HG02798 (cell line): ENCODE results near the gene DENND1B.
"Not testable (repeated sequence)": the region's sequence is repeated elsewhere in the genome, so short reads cannot be mapped to it uniquely, and the experiment has no call there.

Source experiments
- ATAC-seq: cut with Tn5 transposase; IDR thresholded peaks from one replicate; pipeline ENCODE4 v1.9.1; 2021; ENCODE audit warnings: mild to moderate bottlenecking; ENCODE audit not compliant: unreplicated experiment, poor library complexity

Gene DENND1B

DNA sequence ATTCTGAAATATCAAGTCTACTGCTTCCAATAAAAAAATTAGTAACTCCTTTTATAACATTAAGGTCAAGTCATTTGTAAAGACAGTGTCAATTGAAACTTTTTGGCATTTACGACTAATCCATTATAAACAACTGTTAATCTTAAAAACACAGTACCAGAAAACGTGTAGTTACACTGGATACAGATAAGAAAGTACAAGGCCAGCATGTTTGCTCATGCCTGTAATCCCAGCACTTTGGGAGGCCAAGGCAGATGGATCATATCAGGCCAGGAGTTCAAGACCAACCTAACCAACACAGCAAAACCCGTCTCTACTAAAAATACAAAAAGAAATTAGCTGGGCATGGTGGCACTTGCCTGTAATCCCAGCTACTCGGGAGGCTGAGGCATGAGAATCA, 29.4 kb downstream of the DENND1B start:
- no peak for ATAC-seq

DNA sequence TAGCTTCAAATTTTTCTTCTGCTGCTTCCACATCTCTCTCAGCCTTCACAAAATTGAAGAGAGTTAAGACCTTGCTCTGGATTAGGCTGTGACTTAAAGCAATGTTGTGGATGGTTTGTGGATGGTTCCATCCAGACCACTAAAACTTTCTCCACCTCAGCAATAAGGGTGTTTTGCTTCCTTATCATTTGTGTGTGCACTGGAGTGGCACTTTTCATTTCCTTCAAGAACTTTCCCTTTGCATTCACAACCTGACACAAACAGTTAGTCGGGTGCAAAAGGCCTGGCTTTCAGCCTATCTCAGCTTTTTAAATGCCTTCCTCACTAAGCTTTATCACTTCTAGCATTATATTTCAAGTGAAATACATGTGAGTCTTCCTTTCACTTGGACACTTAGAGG, 30.3 kb downstream of the DENND1B start:
- no peak for ATAC-seq

DNA sequence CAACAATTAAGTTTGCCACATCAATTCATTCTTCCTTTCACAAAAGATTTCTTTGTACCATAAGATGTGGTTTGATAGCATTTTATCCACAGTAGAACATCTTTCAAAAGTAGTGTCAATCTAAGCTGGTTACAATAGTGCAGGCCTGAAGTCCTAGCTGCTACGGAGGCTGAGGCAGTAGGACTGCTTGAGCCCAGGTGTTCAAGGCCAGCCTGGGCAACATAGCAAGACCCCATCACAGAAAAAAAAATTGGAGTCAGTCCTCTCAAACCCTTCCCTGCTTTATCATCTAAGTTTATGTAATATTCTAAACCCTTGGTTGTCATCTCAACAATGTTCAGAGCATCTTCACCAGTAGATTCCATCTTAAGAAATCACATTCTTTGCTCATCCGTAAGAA, 31.7 kb downstream of the DENND1B start:
- ATAC-seq, result no peak

DNA sequence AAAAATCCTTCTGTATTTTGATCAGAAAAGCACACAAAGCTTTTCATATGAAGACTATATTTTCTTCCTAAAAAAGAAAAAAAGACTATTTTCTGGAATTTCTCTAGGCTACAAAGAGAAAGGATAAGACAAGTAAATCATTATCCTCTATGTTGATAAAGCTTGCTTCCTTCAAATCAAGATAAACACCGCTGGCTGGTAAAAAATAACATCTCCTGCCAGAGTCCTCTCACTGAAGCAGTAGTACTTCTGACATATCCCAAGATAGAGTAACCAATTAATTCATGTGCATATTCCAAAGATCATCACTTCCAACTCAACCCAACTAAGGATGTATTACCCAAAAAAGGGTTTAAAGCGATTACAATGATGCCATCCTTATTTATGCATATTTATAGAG, 34.3 kb downstream of the DENND1B start:
- no peak for ATAC-seq

DNA sequence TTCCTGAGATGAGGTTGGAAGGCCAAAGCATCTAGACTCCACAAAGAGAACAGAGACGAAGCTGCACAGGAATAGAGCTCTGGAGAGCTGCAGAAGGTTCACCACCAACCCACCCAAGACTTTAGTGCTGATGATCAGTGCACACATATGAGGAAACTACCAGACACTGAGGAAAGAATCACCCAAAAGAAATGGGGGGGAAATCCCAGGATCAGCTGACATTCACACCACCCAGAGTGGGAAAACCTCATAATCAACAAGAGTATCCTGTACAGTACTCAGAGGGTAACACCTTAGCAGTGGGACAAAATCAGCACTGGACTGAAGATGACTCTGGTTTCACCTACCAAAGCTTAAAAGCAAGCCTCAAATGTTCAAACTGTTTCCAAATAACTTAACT, 36.4 kb downstream of the DENND1B start:
- ATAC-seq, result no peak

DNA sequence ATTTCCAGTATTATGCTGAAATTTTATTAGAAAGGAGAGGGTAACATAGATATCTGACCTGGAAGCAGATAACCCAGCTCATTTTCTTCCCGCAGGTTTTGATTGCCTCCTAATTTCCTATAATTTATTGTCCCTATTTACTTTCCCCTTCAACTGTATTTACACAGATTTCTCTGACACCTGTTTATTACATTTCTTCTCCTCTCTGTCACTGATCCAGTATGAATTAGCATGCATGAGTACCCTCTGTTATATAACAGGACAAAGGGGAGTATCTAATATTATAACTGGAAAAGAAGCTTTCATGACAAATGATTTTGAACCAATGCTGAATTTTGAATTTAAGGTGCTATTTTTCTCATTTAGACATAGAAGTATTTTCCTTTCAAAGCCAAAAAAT, 37.4 kb downstream of the DENND1B start:
- no peak for ATAC-seq

DNA sequence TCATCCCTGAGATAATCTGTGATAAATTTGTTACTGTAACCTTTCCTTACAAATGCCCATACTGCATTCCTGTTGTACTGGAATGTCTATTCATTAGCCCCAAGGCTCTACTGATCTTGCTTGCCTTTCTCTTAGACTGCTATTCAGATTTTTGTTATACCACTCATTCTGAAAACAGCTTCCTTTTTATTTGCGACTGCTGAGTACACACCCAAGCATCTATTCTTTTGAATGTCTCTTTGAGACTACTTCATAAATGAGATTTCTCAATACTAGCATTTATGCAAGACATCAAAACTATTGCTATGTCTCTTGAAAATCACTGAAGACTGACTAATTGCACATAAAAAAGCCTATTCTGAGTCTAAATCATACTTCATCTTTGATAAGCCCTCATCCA, 38.6 kb downstream of the DENND1B start:
- ATAC-seq, result no peak

DNA sequence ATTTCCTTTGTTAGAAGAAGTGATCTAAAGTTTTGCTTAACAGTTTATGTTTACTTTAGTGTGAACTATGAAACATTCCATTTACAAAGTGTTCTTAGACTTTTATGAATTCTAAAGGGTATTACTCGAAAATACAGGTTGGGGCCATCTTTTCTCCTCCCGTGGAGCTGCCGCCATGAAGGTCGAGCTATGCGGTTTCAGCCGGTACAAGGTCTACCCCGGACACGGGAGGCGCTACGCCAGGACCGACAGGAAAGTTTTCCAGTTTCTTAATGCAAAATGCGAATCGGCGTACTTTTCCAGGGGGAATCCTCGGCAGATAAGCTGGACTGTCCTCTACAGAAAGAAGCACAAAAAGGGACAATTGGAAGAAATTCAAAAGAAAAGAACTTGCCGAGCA, 39.8 kb downstream of the DENND1B start:
- ATAC-seq, result no peak

DNA sequence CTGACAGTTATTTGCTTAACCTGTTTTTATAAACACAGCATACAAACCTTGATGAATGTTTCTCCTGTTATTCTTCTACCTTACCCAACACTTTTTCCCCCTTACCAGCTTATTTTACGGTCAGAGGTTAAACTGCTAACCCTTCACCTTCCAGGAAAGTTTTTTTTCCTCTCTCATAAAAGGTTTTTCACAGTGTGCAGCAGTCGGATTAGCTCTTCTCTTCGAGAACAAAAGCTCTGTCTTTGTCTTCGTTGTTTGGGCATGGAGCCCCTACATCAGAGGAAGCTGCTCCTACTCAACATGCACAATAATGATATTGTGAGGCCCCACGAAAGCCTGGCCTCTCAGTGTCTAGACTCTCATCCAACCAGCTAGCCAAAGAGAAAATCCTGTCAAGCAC, 42.0 kb downstream of the DENND1B start:
- no peak for ATAC-seq

DNA sequence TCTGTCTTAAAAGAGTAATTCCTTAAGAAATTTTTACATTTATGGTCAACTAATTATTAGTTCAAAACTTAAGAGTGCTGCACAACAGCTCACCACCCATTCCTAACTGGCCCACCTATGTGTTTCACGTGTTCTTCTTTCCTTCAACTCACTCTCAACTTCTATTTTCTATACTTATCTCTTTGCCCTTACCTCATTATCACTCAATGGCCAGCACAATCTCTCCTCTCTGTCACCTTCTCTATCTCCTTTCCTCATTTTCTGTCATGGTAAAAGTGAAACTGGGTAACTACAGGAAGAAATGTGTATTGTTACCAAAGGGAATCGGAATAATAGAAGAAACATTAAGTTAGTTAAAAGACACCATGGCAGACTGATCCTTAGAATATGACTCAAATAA, 43.1 kb downstream of the DENND1B start:
- no peak for ATAC-seq

DNA sequence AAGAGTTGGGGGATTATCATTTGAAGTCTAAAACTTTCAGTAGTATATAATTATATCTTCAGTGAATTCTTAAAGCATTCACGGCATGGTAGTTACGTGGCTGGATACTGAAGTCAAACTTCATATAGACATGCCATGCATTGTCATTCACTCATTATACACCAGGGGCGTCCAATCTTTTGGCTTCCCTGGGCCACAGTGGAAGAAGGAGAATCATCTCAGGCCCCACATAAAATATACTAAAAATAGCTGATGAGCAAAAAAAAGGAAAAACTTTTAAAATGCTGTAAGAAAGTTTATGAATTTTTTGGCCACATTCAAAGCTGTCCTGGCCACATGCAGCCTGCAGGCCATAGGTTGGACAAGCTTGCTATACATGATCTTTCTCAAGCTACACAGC, 43.8 kb downstream of the DENND1B start:
- no peak for ATAC-seq

DNA sequence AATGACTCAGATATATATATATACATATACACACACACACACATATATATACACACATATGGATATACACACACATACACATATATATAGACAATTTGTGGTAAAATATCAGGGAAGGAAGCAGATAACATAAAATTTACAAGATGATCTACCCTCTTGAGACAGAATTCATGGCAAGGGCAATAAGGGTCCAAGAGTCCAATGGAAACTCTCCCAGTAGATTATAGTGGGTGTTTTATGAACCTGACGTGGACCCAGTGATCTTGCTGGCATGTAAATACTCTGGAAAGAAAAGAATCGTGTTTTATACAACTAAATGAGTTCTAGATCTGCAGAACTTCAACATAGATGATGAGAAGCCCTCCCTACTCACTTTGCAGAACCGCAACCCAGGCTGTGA, 49.3 kb downstream of the DENND1B start:
- no peak for ATAC-seq

DNA sequence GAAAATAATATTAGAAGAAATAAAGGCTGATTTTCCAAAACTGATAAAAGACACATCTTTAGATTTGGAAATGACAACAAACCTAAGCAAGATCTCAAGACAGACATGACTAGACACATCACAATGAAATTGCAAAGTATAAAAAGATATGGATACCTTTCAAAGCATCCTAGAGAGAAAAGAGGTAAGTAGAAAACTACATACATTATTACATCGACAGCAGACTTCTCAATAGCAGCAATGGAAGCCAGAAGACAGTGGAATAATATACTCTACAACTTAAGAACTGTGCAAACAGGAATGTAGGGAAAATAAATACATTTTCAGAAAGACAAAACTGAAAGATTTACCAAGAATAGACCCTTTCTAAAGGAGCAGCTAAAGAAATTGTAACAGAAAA, 50.2 kb downstream of the DENND1B start:
- no peak for ATAC-seq

DNA sequence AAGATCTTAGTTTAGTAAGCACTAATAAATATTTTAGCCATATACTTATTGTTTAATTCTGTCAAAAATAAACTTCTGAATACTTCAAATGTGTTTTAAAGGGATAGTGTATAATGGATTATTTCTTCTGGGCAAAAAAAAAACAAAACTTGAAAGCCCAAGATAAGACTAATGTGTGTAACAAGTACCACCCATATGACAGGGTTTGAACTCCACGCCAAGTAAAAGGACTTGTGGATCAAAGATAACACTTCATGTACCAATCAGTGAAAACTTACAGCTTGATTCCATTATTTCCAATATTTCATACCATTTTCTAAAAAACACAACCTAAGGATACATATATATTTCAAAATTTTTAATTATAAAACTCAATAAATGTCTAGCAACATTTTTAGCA, 59.5 kb downstream of the DENND1B start:
- no peak for ATAC-seq

DNA sequence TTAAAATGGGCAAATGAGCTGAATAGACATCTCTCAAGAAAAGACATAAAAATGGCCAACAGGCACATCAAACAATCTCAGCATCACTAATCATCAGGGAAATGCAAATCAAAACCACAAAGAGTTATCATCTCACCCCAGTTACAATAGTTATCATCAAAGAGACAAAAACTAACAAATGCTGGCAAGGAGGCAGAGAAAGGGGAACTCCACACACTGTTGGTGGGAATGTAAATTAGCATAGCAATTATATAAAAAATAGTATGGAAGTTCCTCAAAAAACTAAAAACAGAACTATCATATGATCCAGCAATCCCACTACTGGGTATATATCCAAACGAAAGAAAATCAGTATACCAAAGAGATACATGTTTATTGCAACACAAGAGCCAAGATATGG, 68.7 kb downstream of the DENND1B start:
- no peak for ATAC-seq

DNA sequence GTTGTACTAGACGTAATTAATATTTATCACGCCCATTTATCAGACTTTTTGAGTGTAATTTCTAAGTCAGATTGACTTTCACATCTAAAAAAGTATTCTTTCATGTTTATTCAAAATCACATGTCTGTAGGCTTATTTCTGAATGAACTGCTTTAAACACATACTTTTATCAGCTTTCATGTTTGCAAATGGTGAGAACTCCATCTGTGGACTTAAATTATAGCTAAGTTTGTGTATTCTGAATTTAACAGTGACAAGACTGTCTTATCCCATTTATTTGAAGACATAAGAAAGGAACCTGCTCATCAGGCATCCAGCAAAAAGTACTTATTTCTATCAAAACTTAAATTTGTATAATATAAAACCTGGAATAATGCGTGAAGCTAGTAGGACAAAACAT, 69.3 kb downstream of the DENND1B start:
- ATAC-seq, result no peak

DNA sequence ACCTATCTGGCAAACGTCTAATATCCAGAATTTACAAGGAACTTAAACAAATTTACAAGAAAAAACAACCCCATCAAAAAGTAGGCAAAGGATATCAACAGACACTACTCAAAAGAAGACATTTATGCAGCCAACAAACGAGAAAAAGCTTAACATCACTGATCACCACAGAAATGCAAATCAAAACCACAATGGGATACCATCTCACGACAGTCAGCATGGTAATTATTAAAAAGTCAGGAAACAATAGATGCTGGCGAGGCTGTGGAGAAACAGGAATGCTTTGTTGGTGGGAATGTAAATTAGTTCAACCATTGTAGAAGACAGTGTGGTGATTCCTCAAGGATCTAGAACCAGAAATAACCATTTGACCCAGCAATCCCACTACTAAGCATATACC, 74.6 kb downstream of the DENND1B start:
- ATAC-seq, result not testable (repeated sequence)

DNA sequence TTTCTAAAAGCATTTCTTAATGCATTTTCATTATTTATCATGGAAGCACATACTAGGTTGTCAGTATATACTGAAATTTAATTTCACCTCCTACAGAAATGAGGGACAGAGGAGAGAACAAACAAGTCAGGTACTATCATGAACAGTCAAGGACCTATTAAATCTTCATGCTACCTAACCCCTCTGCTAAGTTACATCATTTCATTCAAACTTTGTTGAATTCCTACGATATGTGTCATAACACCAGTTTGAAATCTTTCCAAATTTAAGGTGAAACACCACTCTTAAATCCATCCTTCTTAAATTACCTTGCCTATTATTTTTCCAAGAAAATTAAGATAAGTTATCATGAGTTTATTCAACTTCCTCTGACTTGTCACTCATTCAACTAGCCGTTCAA, 78.9 kb downstream of the DENND1B start:
- no peak for ATAC-seq

DNA sequence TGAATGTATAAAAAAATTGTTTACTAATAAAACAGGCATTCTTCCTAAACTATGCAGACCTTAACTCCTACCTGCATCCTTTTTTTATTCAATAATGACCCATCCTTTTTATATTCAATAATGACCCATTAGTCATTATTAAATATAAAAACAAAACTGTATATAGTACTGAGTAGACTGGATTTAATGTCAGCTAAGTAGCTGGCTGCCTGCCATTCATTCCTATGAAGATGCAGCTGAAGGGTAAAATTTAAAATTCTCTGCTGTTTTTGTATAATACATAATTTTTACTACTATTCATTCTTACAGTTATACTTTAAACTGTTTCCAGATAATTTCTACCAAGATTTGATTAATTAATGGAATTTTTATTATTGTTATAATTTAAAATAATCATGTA, 79.3 kb downstream of the DENND1B start:
- no peak for ATAC-seq

DNA sequence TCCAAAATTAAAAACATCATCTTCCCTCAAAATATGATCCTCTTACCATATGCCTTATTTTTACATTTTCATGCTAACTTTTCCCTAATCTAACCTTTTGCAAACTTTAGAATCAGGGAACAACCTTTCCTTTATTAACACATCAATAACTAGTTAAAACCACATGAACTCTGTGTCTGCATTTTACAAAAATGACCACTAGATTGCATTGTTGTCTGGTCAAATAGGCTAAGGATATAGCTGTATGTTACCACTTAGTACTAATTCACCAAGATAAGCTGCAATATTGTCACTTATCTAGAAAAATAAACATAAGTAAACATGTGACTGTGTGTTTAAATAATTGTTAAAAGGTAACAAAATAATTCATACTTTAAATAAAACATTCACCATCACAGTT, 82.3 kb downstream of the DENND1B start:
- no peak for ATAC-seq

DNA sequence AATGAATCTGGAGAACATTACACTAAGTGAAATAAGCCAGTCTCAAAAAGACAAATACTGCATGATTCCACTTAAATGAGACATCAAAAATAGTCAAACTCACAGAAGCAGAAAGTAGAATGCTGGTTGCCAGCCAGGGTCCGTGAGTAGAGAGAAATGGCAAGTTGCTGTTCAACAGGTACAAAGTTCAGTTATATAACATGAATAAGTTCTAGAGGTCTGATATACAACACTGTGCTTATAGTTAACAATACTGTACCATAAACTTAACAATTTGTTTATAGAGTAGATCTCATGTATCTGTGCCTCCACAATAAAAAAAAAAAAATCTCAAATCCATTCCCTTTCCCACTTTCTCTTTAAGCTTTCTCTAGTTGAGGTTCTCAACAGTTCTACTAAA, 83.5 kb downstream of the DENND1B start:
- ATAC-seq, result no peak

DNA sequence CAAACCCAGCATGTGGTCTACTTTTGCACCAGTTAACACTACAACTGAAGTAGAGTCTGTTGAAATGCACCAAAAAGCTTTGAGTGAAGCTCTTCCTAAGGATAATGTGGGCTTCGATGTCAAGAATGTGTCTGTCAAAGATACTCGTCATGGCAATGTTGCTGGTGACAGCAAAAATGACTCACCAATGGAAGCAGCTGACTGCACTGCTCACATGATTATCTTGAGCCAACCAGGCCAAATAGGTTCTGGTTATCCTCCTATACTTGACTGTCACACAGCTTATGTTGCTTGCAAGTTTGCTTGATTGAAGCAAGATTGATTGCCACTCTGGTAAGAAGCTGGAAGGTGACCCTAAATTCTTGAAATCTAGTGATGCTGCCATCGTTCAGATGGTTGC, 85.2 kb downstream of the DENND1B start:
- no peak for ATAC-seq

DNA sequence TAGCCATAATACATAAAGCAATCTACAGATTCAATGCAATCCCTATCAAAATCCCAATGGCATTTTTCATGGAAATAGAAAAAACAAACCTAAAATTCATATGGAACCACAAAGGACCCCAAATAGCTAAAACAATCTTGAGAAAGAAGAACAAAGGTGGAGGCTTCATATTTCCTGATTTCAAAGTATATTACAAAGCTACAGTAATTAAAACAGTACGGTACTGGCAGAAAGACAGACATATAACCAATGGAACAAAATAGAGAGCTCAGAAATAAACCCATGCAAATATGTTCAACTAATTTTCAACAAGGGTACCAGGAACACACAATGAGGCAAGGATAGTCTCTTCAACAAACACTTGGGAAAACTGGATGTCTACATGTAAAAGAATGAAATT, 87.0 kb downstream of the DENND1B start:
- no peak for ATAC-seq
